ENCODE measurements around the gene TNIP1. TPM values are rescaled to one million over a fixed set of nuclear protein-coding genes. Genes with fewer than 3 reads are reported as not detected.

TNIP1 gene
- total RNA-seq = 46.9 and 47.9 TPM in 2 replicates

GRCh38 chr5:151080613-151081430, at the start of gene TNIP1:
Gene TNIP1, minus strand, starts transcription at chr5:151081034. Its CDS starts 15,939 bp downstream, at chr5:151065095.

GRCh38 chr5:151020304-151021110, 60.3 kb downstream of the TNIP1 start, which contains the start of gene GPX3:
Gene GPX3, plus strand, starts transcription at chr5:151020591. Its CDS starts 64 bp downstream, at chr5:151020655.

Other genes starting within 250 kb of the TNIP1 start
- gene IRGM, start 234.5 kb downstream of the TNIP1 start, total RNA-seq = not detected in 2 replicates
- gene ZNF300, start 176.1 kb downstream of the TNIP1 start, total RNA-seq = 8.0 and 8.1 TPM in 2 replicates
- 2.4 and 2.7 TPM in 2 replicates for gene GPX3, start 60.4 kb downstream of the TNIP1 start, total RNA-seq
- 398 and 405 TPM in 2 replicates for gene ANXA6, start 76.7 kb upstream of the TNIP1 start, total RNA-seq
- 2.1 and 2.4 TPM in 2 replicates for gene CCDC69, start 143.1 kb upstream of the TNIP1 start, total RNA-seq
- gene GM2A, start 172.2 kb upstream of the TNIP1 start, total RNA-seq = 21.4 and 22.0 TPM in 2 replicates
- gene SLC36A3, start 222.7 kb upstream of the TNIP1 start, total RNA-seq = not detected in 2 replicates

Data from bronchus fibroblast of lung (primary cell).